H1 (cell line): Measurements from ENCODE around the gene SPSB1. TPM values are rescaled to one million over a fixed set of nuclear protein-coding genes. Genes with fewer than 3 reads are reported as not detected.

Source experiments
- CTCF ChIA-PET: fragments of 300-600 bp; sonication (Branson Sonifier 250); formaldehyde crosslinking; loops from one replicate; lab custom pipeline; 2021; ENCODE audit not compliant: partially characterized antibody; lab: Charles Lee
- POLR2A ChIA-PET: fragments of 300-600 bp; sonication (Branson Sonifier 250); formaldehyde crosslinking; loops from one replicate; lab custom pipeline; 2021; ENCODE audit warnings: inconsistent platforms; ENCODE audit not compliant: partially characterized antibody; lab: Charles Lee
- DNase-seq, 2 experiments: peaks; one replicate each; pipeline versions ENCODE4 v3.0.0 to v3.0.0-alpha.2; 2010 to 2022; ENCODE audit warnings: low spot score in 2 of 2, low read depth in 1 of 2, mixed read lengths in 1 of 2
- FAIRE-seq: peaks from 2 replicates; lab custom pipeline; 2011; peaks lifted over from hg19 to GRCh38; lab: Jason Lieb, UNC
- H2AFZ ChIP-seq: 2 replicates; pipeline ENCODE4 v1.8.1; 2012; ENCODE audit warnings: low read length, inconsistent platforms
- H2AK5ac ChIP-seq: 2 replicates; pipeline ENCODE4 v1.6.1; 2013; ENCODE audit warnings: low read depth, low read length
- H2BK120ac ChIP-seq: replicated peaks from 2 replicates; pipeline ENCODE3; 2013; ENCODE audit warnings: low read depth, low read length, inconsistent platforms
- H2BK12ac ChIP-seq: 2 replicates; pipeline ENCODE4 v1.6.1; 2013; ENCODE audit warnings: low read depth, low read length
- H2BK15ac ChIP-seq: 2 replicates; pipeline ENCODE4 v1.6.1; 2013; ENCODE audit warnings: low read length
- H2BK20ac ChIP-seq: 2 replicates; pipeline ENCODE4 v1.6.1; 2013; ENCODE audit warnings: low read length
- H2BK5ac ChIP-seq: 2 replicates; pipeline ENCODE4 v1.6.1; 2013; ENCODE audit warnings: low read depth, low read length
- H3K14ac ChIP-seq: 2 replicates; pipeline ENCODE4 v1.6.1; 2013; ENCODE audit warnings: inconsistent platforms; ENCODE audit not compliant: insufficient read length
- H3K18ac ChIP-seq: 2 replicates; pipeline ENCODE4 v1.6.1; 2013; ENCODE audit warnings: low read length; ENCODE audit errors: extremely low read depth
- H3K23ac ChIP-seq: 2 replicates; pipeline ENCODE4 v1.6.1; 2013; ENCODE audit warnings: inconsistent platforms; ENCODE audit not compliant: insufficient read length
- H3K23me2 ChIP-seq: 2 replicates; pipeline ENCODE4 v1.6.1; 2013; ENCODE audit warnings: low read depth, low read length
- H3K27ac ChIP-seq: 2 replicates; pipeline ENCODE4 v1.6.1; 2011; ENCODE audit warnings: low read depth, low read length, inconsistent platforms
- H3K27me3 ChIP-seq, 4 experiments: replicated peaks in 1 of 4; 1 replicate in 1 of 4; 2 replicates in 3 of 4; pipeline versions ENCODE4 v1.6.1 to v1.8.1; 2011 to 2013; ENCODE audit warnings: low read length in 3 of 4, mild to moderate bottlenecking in 3 of 4, inconsistent platforms in 2 of 4, mixed read lengths in 2 of 4, moderate library complexity in 1 of 4; ENCODE audit not compliant: control insufficient read depth in 3 of 4, insufficient read depth in 3 of 4; ENCODE audit errors: extremely low read depth in 1 of 4
- H3K36me3 ChIP-seq, 4 experiments: 2 replicates each; pipeline versions ENCODE4 v1.6.1 to v1.8.1; 2011 to 2013; ENCODE audit warnings: mild to moderate bottlenecking in 4 of 4, low read length in 3 of 4, moderate library complexity in 2 of 4, control low read depth in 1 of 4, inconsistent platforms in 1 of 4; ENCODE audit not compliant: insufficient read depth in 4 of 4, control insufficient read depth in 2 of 4
- H3K4ac ChIP-seq: replicated peaks from 2 replicates; pipeline ENCODE3; 2013; ENCODE audit warnings: low read length, low read depth, mixed read lengths, inconsistent platforms; ENCODE audit not compliant: insufficient read length
- H3K4me1 ChIP-seq, 4 experiments: replicated peaks in 1 of 4; 1 replicate in 1 of 4; 2 replicates in 3 of 4; pipeline versions ENCODE4 v1.6.1 to v1.8.1; 2011 to 2013; ENCODE audit warnings: low read length in 3 of 4, inconsistent platforms in 2 of 4, mixed read lengths in 1 of 4; ENCODE audit not compliant: insufficient read depth in 4 of 4, control insufficient read depth in 3 of 4
- H3K4me2 ChIP-seq, 2 experiments: 2 replicates each; pipeline versions ENCODE4 v1.6.1 to v1.8.1; 2011 to 2013; ENCODE audit warnings: low read depth in 2 of 2, low read length in 2 of 2, control low read depth in 1 of 2, inconsistent platforms in 1 of 2, mild to moderate bottlenecking in 1 of 2; ENCODE audit not compliant: insufficient read depth in 1 of 2
- H3K4me3 ChIP-seq, 4 experiments: fragments of 200-600, 300-600 bp in 1 of 4; sonication (generic), shearing (Covaris generic), sonication (Bioruptor Twin) in 1 of 4; 2 replicates each; pipeline versions ENCODE4 v1.5.1 to v1.8.1; 2011 to 2016; ENCODE audit warnings: low read length in 4 of 4, low read depth in 3 of 4, control low read depth in 2 of 4, inconsistent platforms in 2 of 4, mild to moderate bottlenecking in 2 of 4, mixed read lengths in 1 of 4, moderate library complexity in 1 of 4; ENCODE audit not compliant: insufficient read depth in 2 of 4; ENCODE audit errors: extremely low read depth in 1 of 4
- H3K56ac ChIP-seq: replicated peaks from 2 replicates; pipeline ENCODE3; 2013; ENCODE audit warnings: low read depth, mild to moderate bottlenecking, mixed read lengths, low read length, inconsistent platforms; ENCODE audit not compliant: insufficient read length
- H3K79me1 ChIP-seq: 2 replicates; pipeline ENCODE4 v1.6.1; 2013; ENCODE audit warnings: low read depth, low read length, control low read depth
- H3K79me2 ChIP-seq, 2 experiments: 2 replicates each; pipeline versions ENCODE4 v1.6.1 to v1.8.1; 2012 to 2013; ENCODE audit warnings: low read length in 2 of 2, mild to moderate bottlenecking in 2 of 2, inconsistent platforms in 1 of 2; ENCODE audit not compliant: insufficient read depth in 2 of 2, control insufficient read depth in 1 of 2
- H3K9ac ChIP-seq, 4 experiments: replicated peaks in 1 of 4; 1 replicate in 1 of 4; 2 replicates in 3 of 4; pipeline versions ENCODE4 v1.6.1 to v1.8.1; 2011 to 2013; ENCODE audit warnings: low read depth in 3 of 4, low read length in 3 of 4, control low read depth in 2 of 4, mild to moderate bottlenecking in 2 of 4, moderate library complexity in 2 of 4, inconsistent platforms in 1 of 4; ENCODE audit errors: extremely low read depth in 1 of 4
- H3K9me3 ChIP-seq, 2 experiments: 2 replicates each; pipeline versions ENCODE4 v1.6.1 to v1.8.1; 2012 to 2013; ENCODE audit warnings: mild to moderate bottlenecking in 2 of 2, moderate library complexity in 2 of 2, control low read depth in 1 of 2, inconsistent platforms in 1 of 2, low read depth in 1 of 2, low read length in 1 of 2, mixed read lengths in 1 of 2; ENCODE audit not compliant: insufficient read depth in 2 of 2
- H4K20me1 ChIP-seq, 2 experiments: replicated peaks in 1 of 2; 2 replicates each; pipeline versions ENCODE3 to v1.8.1; 2011 to 2013; ENCODE audit warnings: inconsistent platforms in 2 of 2, low read length in 2 of 2, mild to moderate bottlenecking in 1 of 2; ENCODE audit not compliant: insufficient read depth in 2 of 2, control insufficient read depth in 1 of 2
- H4K5ac ChIP-seq: 2 replicates; pipeline ENCODE4 v1.6.1; 2013; ENCODE audit warnings: low read length, low read depth, mixed read lengths, inconsistent platforms; ENCODE audit not compliant: insufficient read length
- H4K8ac ChIP-seq: 2 replicates; pipeline ENCODE4 v1.8.0; 2013; ENCODE audit warnings: mild to moderate bottlenecking, moderate library complexity, low read length, inconsistent platforms; ENCODE audit not compliant: insufficient read depth; ENCODE audit errors: extremely low read depth
- H4K91ac ChIP-seq: replicated peaks from 2 replicates; pipeline ENCODE3; 2013; ENCODE audit warnings: low read length, mixed read lengths, inconsistent platforms; ENCODE audit not compliant: insufficient read length
- BCL11A ChIP-seq, 2 experiments: IDR thresholded peaks; one replicate each; pipeline ENCODE4 v1.6.1; 2011; ENCODE audit warnings: low read depth in 2 of 2, low read length in 2 of 2, mild to moderate bottlenecking in 2 of 2
- HDAC2 ChIP-seq, 2 experiments: fragments of 300-600 bp in 1 of 2; sonication (generic) in 1 of 2; IDR thresholded peaks; 2 replicates each; pipeline ENCODE4 v1.6.1; 2011 to 2012; ENCODE audit warnings: low read depth in 2 of 2, low read length in 2 of 2, mild to moderate bottlenecking in 2 of 2, moderate library complexity in 2 of 2, borderline replicate concordance in 1 of 2, inconsistent platforms in 1 of 2
- PHF8 ChIP-seq: fragments of 200-600 bp; sonication (generic); conservative IDR thresholded peaks from 2 replicates; pipeline ENCODE4 v1.7.1; 2012; ENCODE audit warnings: low read depth, mild to moderate bottlenecking, inconsistent platforms, low read length, moderate library complexity
- RXRA ChIP-seq: IDR thresholded peaks from 2 replicates; pipeline ENCODE4 v1.6.1; 2011; ENCODE audit warnings: low read depth, mild to moderate bottlenecking, low read length, moderate library complexity; ENCODE audit not compliant: insufficient read depth
- SIRT6 ChIP-seq: IDR thresholded peaks from one replicate; pipeline ENCODE4 v1.7.1; 2012; ENCODE audit warnings: low read length, inconsistent platforms
- SP2 ChIP-seq: IDR thresholded peaks from 2 replicates; pipeline ENCODE4 v1.6.1; 2012; ENCODE audit warnings: mild to moderate bottlenecking, low read length, inconsistent platforms
- SP4 ChIP-seq: IDR thresholded peaks from 2 replicates; pipeline ENCODE4 v1.6.1; 2012; ENCODE audit warnings: low read length, inconsistent platforms
- TAF7 ChIP-seq: optimal IDR thresholded peaks from 2 replicates; pipeline ENCODE3; 2011; ENCODE audit warnings: low read depth, mild to moderate bottlenecking, inconsistent platforms, low read length, moderate library complexity, borderline replicate concordance
- WGBS, 2 experiments: shearing (Covaris generic) in 1 of 2; methylation state at CpG; one replicate each; pipeline versions ENCODE4 v1.1.6 to v1.1.7; 2013 to 2015; ENCODE audit warnings: low lambda C conversion rate in 2 of 2, mixed read lengths in 2 of 2, inconsistent platforms in 1 of 2, low coverage in 1 of 2, missing lambda C conversion rate in 1 of 2; ENCODE audit not compliant: insufficient replicate concordance in 2 of 2, insufficient coverage in 1 of 2, insufficient read length in 1 of 2; ENCODE audit errors: extremely low coverage in 1 of 2, missing lambda C conversion rate in 1 of 2; 5-methylcytosine and 5-hydroxymethylcytosine counted together
- polyA plus RNA-seq, 7 experiments: library from polyadenylated mRNA; depleted of rRNA in 3 of 7; stranded (reverse) in 5 of 7; unstranded in 2 of 7; fragments of >200 nt in 5 of 7; fragments of 200-250 nt in 2 of 7; gene quantifications; 1 replicate in 5 of 7; 2 replicates in 1 of 7; 4 replicates in 1 of 7; pipeline versions ENCODE4 v1.2.1 to v1.2.3, GENCODE V29; 2011 to 2013; ENCODE audit warnings: missing spikeins in 2 of 7, mixed read lengths in 2 of 7
- total RNA-seq: library from RNA; stranded (reverse); fragmentation: NEBNext Ultra II Directional; extraction: Animal tissue kit (Norgen Biotek cat#: 25700); gene quantifications from 2 replicates; pipeline ENCODE4 v1.2.1, GENCODE V29; 2021

The SPSB1 gene
- total and polyA plus RNA-seq, 2 of the 8 experiments (the other 6 are each of a cell fraction or from before 2014, with no cell fraction given): 5.3 to 6.4 TPM

- Histone ChIP-seq H3K9ac (no peak overlapping the region), H3K79me2 (no peaks in the 10 kb centered on the region), H2BK20ac (no peak overlapping the region), H3K18ac (no peak overlapping the region), H4K5ac (no peak overlapping the region), H3K14ac (no peak overlapping the region), H2AK5ac (peak overlapping the region; percentile 5)
- POLR2A ChIA-PET: interaction anchor here (1.0 to 1.2 kb wide), 2 partner anchors 12 to 16 kb away, joined by 3 read pairs; no protein-coding TSS in a partner anchor
- TF ChIP-seq PHF8 (no peak), SP2 (no peak), BCL11A (IDR thresholded peaks at IDR 0.05; ENCODE audit: low read depth in 2 of 2, low read length in 2 of 2) (no peak), SIRT6 (no peak), HDAC2 (IDR thresholded peaks at IDR 0.05; ENCODE audit: borderline replicate concordance in 1 of 2, low read depth in 2 of 2, low read length in 2 of 2) (no peak), RXRA (no peak), TAF7 (no peak), SP4 (no peak)
- TF ChIP-seq, all 59 proteins: peak for 0
- no peaks in the 10 kb centered on the region for H3K9me3 ChIP-seq
- peaks cover 0 to 4% of the 10 kb centered on the region in 2 experiments for H4K20me1 ChIP-seq
- no peak overlapping the region for H3K4me3 ChIP-seq
- H3K27me3 ChIP-seq: no peaks in the 10 kb centered on the region
- H3K27ac ChIP-seq: no peak overlapping the region
- no peak overlapping the region for H2BK12ac ChIP-seq
- no peaks in the 10 kb centered on the region for H3K79me1 ChIP-seq
- H2BK5ac ChIP-seq: no peak overlapping the region
- H4K8ac ChIP-seq: no peak overlapping the region
- H3K4me1 ChIP-seq: peaks cover 3 to 18% (median 8%) of the 10 kb centered on the region in 4 experiments
- H3K4me2 ChIP-seq: no peak overlapping the region
- CTCF ChIA-PET: interaction anchor here (0.9 to 1.4 kb wide), 3 partner anchors 28 to 84 kb away, joined by 3 to 4 read pairs (median 3); no protein-coding TSS in a partner anchor
- no peak overlapping the region for H2BK120ac ChIP-seq
- H3K56ac ChIP-seq: no peak overlapping the region
- WGBS, 2 experiments: 89% methylated on average over 4 of the region's 4 CpGs; no CpG with 5 or more reads in 1 of the 2 experiments
- H2BK15ac ChIP-seq: no peak overlapping the region
- FAIRE-seq (no peak), DNase-seq (no peak)
- no peak overlapping the region for H2AFZ ChIP-seq
- H3K36me3 ChIP-seq: no peaks in the 10 kb centered on the region
- no peak overlapping the region for H3K23ac ChIP-seq
- H4K91ac ChIP-seq: no peak overlapping the region
- H3K4ac ChIP-seq: no peak overlapping the region
- H3K23me2 ChIP-seq: no peaks in the 10 kb centered on the region; the same call in 1 of the 2 replicates
Measured at GRCh38 chr1:9350960-9351359, 58.3 kb downstream of the SPSB1 start.
